ENCODE data around the gene SNRK.

SNRK gene

DNA sequence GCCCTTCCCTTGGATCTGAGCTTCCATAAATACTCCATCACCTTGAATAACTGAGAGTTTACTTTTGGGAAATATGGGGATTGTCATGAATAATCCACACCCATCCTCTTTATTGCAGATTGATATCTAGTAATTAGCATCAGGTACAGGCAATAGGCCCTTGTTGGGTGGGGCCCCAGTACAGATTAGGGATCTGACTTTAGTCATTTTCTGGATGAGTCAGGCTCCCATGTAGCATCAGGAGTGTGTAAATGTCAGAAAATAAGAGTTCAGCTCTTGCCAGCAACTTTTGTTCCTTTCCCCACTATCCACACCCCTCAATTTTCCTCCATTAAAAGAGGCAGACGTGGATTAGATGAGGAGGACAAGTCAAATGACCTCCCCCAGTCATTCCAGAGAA is 17.7 kb upstream of the SNRK start:
- DNase-seq (ENCODE audit: low spot score) (no peak), FAIRE-seq (no peak)

DNA sequence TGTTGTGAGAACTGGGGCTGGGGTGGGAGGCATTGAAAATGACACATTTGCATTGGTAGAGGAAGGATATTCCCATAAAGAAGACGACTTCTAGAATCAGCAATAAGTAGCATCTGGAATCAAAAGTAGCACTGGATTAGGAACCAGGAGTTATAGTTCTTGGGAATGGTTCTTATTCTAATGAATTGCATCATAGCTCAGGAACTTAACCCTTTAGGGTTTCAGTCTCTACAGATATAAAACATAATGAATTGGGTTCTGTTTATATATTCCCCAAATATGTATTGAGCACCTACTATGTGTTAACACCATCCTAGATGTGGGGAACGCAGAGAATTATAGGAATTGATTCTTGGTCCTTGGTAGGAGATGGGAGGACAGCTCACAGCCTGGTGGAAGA is 16.3 kb upstream of the SNRK start:
- DNase-seq (ENCODE audit: low spot score) (no peak), FAIRE-seq (no peak)

DNA sequence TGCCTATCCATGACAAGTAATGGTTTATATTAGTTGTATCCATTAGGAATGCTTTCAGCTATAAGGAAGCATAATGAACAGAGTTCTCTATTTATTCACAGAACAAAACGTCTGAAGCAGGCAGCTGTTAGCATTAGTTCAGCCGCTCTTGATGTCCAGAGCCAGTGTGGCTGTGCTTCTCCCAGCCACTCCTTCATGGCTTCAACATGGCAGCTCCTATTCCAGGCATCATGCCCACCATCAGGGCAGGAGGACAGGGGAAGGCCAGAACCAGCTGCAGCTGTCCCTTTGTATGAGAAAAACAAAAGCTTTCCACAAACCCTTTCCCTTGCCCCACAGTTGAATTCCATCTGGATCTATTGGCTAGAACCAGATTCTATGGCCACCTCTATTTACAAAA is 12.9 kb upstream of the SNRK start:
- FAIRE-seq (no peak), DNase-seq (ENCODE audit: low spot score) (no peak)

DNA sequence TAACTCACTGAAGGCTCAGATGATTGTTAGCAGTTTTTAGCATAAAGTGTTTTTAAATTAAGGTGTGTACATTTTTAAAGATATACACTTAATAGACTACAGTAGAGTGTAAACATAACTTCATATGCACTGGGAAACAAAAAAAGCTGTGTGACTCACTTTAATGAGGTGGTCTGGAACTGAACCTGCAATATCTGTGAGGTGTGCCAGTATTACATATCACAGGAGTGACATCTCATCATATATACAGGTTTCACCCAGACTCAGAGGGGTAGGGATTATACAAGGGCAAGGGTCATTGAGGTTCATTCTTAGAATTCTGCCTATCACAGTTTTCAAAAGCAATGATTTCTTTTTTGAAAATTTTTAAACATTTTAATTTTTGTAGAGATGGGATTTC is 7.3 kb upstream of the SNRK start:
- no peak for DNase-seq (ENCODE audit: low spot score)
- FAIRE-seq, result no peak

DNA sequence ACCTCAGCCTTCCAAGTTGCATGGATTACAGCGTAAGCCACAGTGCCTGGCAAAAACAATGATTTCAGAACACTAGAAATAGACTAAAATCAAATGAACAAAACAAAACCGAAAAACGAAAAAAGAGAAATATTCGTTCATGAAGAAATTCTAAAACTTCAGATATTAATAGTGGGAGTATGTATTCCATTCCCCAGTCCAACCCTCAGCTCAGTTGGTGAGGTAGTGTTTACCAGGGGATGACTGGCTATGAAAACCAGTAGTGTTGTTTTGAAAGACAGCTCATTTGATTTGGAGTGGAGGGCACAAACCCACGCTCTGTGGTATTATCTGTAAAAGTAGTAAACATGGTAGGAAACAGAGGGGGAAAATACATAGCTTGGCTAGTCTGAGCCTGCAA is 6.8 kb upstream of the SNRK start:
- DNase-seq (ENCODE audit: low spot score) (no peak), FAIRE-seq (no peak)

DNA sequence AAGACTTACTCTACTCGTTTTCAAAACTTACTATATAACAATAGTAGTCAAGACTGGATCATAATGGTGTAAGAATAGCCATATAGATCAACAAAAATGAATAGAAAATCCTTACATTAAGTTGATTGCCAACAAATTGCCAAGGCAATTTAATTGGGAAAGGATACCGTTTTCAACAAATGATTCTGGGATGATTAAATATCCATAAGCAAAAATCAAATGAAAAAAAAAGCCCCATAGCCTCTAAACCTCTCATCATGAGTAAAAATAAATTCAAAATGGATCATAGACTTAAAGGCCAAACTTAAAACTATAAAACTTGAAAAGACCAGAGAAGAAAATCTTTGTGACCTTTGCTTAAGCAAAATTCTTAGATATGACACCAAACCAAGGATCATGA is 5.3 kb upstream of the SNRK start:
- no peak for DNase-seq (ENCODE audit: low spot score)
- FAIRE-seq, result no peak

DNA sequence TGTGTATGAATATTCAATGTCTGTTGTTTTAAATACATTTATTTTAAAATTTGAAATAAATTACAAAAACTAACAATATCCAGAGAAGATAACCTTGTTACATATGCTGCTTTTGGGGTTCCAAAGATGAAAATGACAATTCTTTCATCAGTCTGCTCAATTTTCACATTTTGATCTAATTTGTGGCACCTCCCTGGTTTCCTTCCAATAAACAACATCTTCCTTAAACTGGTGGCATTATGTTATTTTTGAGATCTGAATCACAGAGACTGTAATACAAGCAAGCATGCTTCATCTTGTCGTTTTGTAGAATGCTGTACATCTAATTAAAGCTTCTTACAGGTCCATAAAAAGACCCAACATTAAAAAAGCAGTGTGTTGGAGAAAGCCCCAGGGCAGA is 2.2 kb upstream of the SNRK start:
- no peak for FAIRE-seq
- no peak for DNase-seq (ENCODE audit: low spot score)

DNA sequence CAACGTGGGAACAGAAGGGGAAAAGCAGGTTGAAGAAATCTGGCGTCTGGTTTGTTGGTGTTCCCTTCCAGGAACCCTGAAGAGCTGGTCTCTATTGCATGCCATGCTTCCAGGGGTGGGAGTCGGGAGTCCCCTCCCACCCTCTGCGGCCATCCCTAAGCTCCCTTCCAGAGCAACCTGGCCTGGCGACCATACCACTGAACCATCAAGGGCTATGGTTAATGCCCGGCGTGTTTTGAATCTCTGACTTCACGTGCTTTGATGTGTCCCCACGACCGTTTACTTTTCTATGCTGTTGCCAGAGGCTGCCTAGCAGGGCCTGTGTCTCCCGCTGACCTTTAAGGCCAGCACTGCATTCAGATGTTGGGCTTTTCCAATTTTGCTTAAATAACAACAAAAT is 696 bp upstream of the SNRK start:
- DNase-seq (ENCODE audit: low spot score), result no peak

DNA sequence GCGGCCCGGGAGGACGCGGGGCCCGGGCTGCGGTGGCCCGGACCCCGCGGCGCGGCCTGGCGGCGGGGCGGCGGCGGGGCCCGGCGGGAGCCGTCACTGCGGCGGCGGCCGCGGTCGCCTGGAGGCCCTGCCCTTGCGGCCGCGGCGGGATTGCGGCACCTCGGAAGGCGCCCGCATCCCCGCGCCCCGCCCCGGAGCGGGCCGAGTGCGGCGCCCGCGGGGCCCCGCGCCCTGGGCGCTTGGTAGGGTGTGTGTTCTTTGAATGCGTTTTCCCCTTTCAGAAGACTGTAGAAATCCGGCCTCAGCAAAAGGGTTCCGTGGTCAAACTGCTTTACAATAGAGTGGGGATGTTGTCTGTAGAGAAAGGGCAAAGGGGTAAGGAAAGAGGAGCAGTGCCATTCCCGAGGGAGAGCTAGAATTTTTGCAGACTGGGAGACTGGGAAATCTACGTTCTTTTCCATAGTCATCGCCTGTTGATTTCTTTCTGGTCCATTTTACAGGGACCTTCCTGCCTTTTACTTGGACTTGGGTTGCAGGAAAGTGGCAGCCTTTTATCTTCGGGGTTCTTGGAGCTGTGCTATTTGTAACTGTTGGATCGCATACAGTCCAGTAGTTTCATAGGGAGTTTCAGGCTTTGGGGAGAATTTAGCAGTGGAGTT is 630 bp downstream of the SNRK start:
- FAIRE-seq, result no peak
- no peak for DNase-seq (ENCODE audit: low spot score)

More for the DNA sequence above, 696 bp upstream of the SNRK start:
- no peak for FAIRE-seq

DNA sequence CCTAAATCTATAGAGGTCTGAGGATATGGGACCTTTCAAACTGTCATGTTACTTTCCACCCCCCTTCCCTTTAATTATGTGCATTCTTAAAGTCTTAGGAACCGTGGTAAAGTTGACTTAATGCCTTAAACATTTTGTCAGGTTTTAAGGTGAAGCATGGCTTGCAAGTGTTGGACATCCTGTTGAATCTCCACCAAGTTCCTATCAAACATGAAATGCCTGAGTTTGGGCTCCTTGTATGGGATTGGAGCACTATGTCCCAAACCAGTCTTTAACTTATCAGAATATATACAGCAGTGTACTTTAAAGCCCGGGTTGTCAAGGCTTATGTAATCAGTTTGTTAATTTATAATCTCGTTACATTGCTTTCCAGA is 1.1 kb downstream of the SNRK start:
- FAIRE-seq (no peak), DNase-seq (ENCODE audit: low spot score) (no peak)

DNA sequence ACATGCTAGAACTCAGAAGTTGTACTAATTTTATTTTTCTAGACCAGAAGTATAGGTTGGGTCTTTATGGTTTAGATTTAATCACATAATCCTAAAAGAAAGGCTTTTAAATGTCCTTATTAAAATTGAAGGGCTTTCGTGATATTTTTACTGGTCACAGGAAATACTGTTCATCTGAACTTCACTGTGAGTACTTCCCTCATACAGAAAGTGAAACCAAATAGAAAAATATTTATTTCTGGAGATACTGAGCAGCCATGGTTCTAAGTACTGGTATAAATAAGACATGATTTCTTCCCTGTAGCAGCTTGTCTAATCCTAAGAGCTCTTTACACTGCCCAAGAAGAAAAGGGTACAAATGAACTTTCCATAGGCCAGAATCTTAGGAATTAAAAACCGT is 2.0 kb downstream of the SNRK start:
- DNase-seq (ENCODE audit: low spot score) (peak; percentile 10), FAIRE-seq (peak; percentile 21)

DNA sequence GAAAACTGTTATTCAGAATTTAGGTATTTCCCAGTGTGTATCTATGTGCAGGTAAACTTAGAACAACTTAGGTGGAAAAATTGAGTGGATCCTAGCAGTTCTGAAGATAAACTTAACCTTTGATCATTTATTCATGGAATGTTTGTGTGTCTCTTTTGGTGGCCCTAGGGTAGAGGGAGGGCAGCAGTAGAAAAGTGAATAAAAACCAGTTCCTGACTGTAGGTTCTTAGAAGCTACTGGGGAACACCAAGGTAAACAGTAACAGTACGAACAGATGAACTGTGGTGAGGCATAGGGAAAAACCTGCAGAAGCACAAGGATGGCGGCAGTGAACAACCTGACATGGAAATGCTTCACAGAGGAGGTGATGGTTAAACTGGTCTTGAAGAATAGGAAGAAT is 2.5 kb downstream of the SNRK start:
- DNase-seq (ENCODE audit: low spot score), result no peak
- FAIRE-seq, result no peak

DNA sequence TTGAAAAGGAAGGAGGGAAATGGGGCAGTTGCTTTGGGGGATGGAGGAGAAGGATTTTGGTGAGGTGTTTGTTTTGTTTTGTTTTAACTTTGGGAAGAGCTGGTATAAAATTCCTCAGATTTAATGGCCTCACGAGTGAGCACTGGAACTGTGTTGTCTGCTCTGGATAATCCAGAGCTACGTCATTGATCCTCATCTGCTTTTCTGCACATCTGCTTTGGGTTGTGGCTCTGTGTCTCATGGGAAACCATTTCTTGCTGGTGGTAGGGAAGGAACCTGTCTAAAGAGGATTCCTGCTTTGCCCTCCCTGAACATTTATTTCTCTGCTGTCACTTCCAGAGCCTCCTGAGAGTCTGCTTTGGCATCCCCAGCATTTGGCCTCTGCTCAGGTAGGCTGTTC is 3.1 kb downstream of the SNRK start:
- DNase-seq (ENCODE audit: low spot score) (no peak), FAIRE-seq (no peak)

DNA sequence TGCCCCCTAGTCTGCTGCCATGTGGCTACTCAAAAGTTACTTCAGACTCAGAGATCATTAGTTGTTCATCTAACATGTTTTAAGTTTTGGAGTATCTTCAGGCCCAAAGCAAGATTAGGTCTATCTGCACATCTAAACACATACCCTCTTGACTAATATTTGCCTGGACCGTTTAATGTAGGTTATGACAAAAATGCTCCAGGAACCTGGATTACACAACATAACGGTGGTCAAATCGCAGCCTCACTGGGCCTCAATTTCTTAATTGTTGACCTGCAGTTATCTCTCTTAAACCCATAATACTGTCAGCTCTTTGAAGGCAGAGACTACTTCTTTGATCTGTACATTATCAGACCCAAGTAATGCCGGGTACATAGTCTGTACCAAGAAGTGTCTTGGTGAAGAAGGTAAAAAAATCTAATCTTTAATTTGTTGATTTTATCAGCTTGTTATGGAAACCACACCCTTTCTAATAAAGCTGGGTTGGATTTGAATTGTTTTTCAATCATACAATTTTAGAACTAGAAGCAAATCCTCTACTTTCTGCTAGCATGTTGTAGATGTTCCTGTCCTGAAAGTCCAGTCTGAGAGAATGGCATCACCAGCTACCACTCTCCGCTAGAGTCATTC is 3.6 kb downstream of the SNRK start:
- no peak for DNase-seq (ENCODE audit: low spot score)
- no peak for FAIRE-seq

DNA sequence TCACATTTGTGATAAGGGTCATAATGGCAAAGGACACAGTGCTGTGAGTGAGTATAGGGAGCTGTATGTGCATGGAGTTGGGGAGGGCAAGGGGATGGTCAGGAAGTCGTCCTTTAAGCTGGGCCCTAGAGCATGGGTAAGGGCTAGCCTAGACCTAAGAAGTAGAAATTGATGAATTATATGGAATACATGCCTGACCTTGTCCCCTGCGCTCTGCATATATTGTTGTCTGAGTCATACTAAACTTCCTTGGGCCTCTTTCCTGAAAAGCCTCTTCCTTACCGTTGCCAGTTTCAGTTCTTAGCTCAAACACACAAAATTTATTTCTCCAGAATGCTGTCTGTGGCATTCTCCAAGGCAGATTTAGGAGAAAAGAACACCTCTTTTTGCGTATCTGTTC is 4.6 kb downstream of the SNRK start:
- FAIRE-seq (no peak), DNase-seq (ENCODE audit: low spot score) (no peak)

DNA sequence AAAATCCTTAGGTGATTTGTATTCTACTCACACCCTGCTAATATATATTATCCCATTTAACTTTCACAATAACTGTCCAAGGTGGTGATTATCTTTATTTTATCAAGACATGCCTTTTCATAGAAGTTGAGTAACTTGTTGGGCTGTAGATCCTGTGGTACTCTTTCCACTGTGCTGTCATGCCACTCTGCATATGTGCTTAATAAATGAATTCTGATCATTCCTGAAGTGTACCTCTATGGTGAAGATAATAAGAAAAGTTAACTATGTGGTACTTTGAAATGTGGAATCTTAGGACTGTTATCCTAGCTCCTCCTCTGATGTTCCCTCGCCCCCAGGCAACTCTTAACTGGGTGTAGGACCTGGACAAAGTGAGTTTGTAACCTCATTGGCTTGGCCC is 5.2 kb downstream of the SNRK start:
- FAIRE-seq (no peak), DNase-seq (ENCODE audit: low spot score) (no peak)

DNA sequence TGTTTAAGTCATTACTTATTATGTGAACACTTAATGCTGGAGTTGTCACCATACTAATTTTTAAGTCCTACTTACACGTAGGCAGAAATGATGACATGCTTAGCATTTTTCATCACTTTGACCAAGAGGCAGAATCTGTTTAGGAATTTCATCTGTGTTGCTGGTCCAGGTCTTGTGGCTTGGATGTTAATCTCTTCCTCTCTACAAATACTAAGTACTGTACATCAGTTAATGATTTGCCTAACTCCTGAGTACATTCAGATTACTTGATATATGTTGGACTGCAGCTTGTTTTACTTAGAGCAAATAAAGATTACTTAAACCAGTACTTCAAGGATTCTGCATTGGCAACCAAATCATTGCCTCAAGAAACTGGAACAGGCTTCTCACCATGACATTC is 8.6 kb downstream of the SNRK start:
- peak; percentile 44 for DNase-seq (ENCODE audit: low spot score)
- FAIRE-seq, result peak; percentile 76

DNA sequence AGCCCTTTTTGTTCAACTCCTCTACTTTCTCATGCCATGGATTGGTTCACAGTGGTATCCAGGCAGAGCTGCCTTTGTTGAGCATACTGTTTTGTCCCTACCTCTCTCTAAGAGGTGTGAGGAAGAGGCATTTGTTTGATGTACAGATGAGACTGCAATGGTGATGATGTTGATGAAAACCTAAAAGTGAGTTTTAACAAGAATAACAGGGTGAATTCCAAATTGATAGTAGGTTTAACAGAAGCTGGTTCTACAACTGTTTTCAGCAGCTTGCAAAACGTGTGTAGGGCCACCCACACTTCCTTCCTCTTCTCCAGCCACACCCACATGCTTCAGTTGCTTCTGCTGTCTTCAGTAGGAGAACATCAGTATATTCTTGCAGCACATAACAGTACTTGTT is 10.2 kb downstream of the SNRK start:
- no peak for FAIRE-seq
- DNase-seq (ENCODE audit: low spot score), result no peak

DNA sequence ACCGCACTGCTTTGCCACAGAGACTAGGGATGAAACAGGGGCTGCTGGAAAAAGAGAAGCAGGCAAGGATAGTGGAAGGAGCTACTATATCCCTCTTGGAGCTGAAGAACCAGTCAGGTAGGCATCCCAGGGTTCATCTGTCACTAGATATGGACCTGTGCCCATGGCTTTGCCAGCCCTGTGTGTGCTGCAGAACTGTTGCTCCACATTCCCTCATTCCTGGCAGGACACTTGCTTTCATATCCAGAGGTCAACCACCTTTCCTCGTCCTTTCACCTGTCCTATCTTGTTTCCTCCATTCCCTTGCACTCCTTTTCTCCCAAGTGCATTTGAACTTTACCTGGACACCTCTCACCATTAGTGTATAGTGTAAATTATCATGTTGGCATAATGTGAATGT is 12.0 kb downstream of the SNRK start:
- no peak for FAIRE-seq
- DNase-seq (ENCODE audit: low spot score), result no peak

DNA sequence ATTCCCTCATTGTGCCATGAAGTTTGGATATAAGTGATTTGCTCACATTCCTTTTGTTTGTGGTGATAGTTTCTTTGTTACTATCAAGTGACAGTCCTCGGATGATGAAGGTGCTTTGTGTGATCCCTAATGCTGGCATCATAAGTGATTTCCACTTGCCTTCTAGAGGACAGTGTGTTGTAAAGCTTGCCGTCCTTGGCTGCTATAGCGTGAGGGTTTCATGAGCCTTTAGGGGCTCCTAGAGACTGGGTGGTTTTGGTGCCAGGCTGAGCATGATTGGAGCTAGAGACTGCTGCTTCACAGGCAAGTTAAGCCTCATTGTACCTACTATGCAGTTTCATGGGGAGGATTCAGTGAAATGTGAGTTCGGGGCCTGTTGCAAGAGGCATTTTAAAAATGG is 12.4 kb downstream of the SNRK start:
- DNase-seq (ENCODE audit: low spot score) (no peak), FAIRE-seq (no peak)

DNA sequence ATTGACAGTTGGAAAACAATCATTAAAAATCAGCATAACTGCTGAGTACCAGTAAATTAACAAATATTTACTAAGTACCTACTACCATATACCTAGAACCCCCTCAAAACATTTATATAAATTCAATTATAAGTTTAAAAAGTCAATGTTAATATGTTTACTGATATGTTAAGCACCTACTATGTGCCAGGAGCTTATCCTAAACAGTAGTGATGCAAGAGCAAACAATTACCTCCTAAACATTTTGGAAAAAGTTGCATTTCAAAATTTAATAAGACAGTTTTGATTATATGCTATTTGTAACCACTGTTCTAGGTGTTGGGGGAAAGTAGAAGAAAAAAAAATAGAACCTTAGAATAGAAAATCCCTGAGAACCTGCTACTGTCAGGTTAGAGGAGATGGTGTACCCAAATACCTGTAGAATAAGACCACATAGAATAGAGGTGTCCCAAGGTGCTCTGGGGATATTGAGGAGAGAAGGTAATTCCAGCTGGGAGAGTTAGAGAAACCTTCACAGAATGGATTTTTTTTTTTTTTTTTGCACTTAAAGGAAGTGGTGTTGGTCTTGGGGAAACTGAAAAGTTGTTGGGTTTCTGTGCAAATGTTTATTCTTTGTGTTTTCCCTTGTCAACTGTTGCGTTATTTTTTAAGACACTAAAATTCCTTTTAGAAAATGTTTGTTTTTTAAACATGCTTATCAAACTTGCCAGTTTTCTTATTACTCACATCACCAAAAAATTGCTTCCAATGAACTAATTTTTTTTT is 16.0 kb downstream of the SNRK start:
- DNase-seq (ENCODE audit: low spot score) (no peak), FAIRE-seq (no peak)

DNA sequence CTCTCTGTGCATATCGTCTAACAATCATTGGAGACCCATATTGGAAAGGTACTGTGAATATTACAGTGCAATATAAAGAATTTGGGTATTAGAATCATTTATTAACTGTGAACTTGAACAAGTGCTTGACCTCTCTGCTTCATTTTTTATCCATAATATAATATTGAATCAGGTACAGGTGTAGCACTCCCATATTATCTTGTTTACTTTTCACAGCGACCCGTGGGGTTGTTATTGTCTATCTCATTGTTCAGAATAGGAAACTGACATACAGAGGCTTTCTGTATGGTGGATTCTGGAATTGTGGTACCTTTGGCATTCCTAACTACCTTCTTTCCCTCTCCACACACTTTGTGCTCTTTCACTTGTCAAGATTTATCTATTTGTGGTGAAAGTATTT is 17.8 kb downstream of the SNRK start:
- FAIRE-seq, result no peak
- DNase-seq (ENCODE audit: low spot score), result no peak

DNA sequence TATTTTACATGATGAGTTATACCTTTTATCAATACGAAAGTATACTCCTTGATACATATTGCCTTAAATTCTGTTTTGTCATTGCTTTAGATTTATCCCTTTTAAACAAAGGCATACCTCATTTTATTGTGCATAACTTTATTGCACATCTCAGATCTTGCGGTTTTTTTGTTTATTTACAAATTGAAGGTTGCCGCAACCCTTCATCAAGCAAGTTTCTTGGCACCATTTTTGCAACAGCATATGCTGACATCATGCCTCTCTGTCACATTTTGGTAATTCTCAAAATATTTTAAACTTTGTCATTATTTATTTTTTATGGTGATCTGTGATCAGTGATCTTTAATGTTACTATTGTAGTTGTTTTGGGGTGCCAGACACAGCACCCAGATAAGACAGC is 20.9 kb downstream of the SNRK start:
- FAIRE-seq (no peak), DNase-seq (ENCODE audit: low spot score) (no peak)

Data from RCC 7860 (cell line).